Gastroesophageal sphincter (tissue), 3 donors: Measurements from ENCODE around the gene PRPSAP1.

Source experiments
- EP300 ChIP-seq: sonication (generic); formaldehyde crosslinking; IDR thresholded peaks from one replicate; pipeline ENCODE4 v1.6.1; 2017; ENCODE audit warnings: antibody characterized with exemption, mild to moderate bottlenecking
- POLR2A ChIP-seq, 2 donors: fragments of 450-650 bp; IDR thresholded peaks; one replicate each; pipeline ENCODE4 v1.6.1; 2017; ENCODE audit warnings: antibody characterized with exemption in 2 of 2, mild to moderate bottlenecking in 2 of 2, moderate library complexity in 1 of 2
- TF ChIP-seq, protein P1 (sequence below), 4 experiments: fragments of 200-600 bp in 2 of 4; fragments of 450-650 bp in 2 of 4; sonication (generic) in 1 of 4; IDR thresholded peaks; one replicate each; pipeline ENCODE4 v1.5.1; 2017 to 2019; ENCODE audit warnings: antibody characterized with exemption in 4 of 4, mild to moderate bottlenecking in 2 of 4, moderate library complexity in 2 of 4

DNA sequence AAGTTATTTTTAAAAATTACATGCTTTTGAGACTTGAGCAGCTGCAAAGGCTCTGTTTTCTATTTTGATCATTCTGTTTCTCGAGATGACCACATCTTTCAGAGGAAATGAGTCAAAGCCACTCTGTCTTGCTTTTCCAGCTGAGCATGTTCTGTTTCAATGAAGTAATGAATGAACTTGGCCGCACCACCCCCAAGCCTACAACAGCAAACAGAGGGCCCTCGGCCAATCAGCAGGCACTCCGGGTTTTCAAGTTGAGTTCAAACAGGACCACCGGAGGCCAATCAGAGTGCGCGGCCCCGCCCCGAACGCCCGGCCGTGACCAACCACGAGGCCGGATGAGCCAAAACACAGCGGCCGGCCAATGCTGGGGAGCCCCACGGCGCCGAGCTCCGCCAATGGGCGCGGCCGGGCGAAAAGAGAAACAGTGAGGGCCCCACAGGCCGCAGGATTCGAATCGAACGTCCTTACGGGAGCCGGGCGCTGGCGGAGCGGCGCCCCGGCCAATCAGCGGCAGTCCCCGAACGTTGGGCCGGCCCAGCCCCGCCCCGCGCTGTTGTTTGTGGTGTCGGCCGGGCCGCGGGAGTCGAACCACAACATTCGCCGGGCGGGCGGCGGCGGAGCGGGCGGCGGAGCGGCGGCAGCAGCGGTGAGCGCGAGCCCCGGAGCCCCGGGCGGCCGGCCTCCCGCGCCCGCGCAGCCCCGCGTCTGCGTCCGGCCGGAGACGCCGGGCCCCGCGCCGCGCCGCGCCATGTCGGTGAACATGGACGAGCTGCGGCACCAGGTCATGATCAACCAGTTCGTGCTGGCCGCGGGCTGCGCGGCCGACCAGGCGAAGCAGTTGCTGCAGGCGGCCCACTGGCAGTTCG is 88.7 kb downstream of the PRPSAP1 start, which contains the start of gene UBALD2:
- TF ChIP-seq POLR2A (IDR thresholded peaks at IDR 0.05) (peak; percentile 90 to 96), EP300 (no peak)
- TF ChIP-seq, protein P1, sequence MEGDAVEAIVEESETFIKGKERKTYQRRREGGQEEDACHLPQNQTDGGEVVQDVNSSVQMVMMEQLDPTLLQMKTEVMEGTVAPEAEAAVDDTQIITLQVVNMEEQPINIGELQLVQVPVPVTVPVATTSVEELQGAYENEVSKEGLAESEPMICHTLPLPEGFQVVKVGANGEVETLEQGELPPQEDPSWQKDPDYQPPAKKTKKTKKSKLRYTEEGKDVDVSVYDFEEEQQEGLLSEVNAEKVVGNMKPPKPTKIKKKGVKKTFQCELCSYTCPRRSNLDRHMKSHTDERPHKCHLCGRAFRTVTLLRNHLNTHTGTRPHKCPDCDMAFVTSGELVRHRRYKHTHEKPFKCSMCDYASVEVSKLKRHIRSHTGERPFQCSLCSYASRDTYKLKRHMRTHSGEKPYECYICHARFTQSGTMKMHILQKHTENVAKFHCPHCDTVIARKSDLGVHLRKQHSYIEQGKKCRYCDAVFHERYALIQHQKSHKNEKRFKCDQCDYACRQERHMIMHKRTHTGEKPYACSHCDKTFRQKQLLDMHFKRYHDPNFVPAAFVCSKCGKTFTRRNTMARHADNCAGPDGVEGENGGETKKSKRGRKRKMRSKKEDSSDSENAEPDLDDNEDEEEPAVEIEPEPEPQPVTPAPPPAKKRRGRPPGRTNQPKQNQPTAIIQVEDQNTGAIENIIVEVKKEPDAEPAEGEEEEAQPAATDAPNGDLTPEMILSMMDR (IDR thresholded peaks at IDR 0.05), result peak in 2 of 4 experiments; percentile 12 to 13
